Measurements from ENCODE around the gene COL4A2. TPM values are rescaled to one million over a fixed set of nuclear protein-coding genes. Genes with fewer than 3 reads are reported as not detected.
"Not testable (repeated sequence)": the region's sequence is repeated elsewhere in the genome, so short reads cannot be mapped to it uniquely, and the experiment has no call there.

Gene COL4A2
- polyA plus RNA-seq, 1 donor, result 406 TPM

DNA sequence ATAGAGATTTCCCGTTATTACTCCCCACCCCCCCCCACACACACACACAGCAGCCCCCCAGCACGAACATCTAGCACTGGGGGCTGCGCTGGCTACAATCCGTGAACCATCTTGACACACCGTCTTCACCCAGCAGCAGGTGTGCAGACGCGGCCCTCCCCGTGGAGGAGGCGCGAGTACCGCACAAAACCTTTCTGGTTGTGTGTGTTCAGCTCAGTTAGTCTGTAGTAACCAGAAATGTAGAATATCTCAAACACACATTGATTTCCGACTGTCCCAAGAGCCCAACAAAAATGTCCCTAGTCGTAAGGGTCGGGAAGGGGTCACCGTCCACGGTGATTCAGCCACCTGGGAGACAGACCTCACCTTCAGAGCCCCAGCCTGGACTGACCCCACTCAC, 131.7 kb downstream of the COL4A2 start:
- DNase-seq, result no peak

DNA sequence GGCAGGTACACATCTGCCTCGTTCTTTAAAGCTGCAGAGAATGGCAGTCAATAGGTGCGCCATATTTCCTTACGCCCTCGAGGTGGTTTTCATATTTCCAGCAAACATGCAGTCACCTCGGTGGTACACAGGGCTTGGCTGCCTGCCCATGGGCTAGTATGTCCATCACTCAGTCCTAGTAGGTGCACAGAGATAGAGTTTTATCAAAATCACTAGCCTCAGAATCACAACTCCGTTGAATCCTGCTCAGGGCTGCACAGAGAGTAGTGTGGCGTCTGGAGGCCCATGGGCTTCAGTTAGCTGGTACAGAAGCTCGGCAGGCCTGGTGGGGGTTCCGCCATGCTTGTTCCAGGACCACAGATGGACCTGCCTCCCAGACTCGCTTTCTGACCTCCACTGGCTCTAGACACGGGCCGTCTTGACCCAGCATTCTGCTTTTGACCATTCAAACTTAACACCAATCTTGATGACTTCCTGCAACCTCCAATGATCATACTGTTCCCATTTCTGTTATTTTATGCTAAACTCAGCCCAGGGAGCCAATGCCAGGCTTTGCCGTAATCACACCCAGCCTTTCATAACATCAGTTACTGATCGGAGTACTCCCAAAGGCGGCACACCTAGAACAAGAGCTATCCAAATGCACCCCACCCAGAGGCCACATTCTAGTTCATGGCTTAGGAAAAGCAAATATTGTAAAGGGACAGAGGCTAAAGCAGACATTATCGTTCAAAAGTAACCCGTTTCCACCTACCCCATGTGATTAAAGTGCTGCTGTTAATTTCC, 134.1 kb downstream of the COL4A2 start:
- no peak for DNase-seq

DNA sequence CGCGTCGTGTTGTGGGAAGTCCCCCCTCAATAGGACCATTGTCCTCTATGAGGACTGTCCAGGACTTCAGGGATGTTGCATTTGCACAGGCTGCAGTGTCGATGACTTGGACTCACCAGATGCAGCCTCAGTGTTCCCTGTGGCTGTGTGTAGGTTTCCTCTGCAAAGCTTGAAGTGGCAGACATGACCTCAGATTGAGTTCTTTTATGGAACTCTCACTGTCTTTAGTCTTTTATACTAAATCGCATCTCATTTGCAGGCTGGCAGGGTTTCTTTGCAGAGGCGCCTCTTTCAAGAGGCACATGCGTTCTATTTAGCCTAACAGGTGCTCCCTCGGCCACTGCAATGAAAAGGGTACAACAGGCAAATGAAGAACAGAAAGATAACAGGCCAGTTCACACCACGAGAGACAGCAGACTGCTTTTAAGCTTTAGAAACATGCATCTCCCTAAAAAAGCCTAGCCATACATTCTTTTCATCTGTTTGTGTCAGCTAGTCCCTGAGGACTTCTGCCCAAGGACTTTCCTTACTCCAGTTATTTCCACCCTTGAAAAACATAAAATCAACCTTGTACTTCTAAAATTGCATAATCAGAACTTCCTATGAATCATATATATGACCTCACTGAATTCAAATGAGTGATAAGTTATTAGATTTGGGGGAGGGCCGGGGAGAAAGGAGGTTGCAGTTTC, 136.0 kb downstream of the COL4A2 start:
- no peak for DNase-seq

DNA sequence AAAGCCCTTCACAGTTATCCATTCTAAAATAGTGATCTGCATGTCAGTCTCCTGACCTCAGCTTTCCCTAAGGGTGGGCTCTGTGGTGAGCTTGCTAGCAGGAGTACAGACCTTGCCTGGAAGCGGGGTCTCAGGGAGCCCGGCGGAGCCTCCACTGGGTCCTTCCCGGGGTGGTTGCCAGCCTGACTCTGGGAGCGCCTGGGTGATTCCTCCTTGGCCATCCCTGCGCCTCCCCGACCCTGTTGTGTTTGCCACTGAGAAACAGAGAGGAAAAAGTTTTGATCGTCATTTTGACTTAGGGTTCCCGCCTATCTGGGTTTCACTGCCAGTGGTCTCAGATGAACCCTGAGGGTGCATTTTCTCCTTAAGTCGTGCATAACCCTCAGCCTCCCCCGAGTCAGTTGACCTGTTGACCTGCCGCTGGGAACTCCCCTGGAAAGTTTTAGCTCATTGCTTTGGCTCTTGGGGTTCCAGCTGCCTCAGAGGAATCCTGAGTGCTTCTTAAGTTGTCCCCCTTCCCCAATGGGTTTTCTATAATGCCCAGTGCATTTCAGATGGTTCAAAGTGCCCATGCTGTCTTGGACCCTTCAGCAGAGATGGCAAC, 136.6 kb downstream of the COL4A2 start:
- DNase-seq, result no peak

DNA sequence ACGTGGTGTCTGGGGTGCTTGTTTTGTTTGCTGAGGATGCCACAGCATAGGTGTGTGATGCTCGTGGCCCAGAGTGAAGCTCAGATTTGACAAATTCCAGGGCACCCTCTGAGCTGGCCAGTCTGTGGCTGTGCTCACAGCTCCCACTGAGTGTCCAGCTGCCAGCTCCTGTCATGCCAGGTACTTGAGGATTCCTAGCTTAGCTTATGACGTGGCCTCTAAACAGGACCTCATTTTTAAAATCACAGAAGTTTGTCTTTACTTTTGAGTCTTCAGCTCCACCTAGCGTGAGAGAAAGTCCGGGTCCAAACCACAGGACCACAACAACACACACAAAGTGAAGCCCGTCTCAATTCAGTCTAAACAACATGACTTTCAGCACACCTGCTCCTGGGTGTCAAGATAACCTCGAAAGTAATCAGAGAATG, 137.2 kb downstream of the COL4A2 start:
- no peak for DNase-seq

DNA sequence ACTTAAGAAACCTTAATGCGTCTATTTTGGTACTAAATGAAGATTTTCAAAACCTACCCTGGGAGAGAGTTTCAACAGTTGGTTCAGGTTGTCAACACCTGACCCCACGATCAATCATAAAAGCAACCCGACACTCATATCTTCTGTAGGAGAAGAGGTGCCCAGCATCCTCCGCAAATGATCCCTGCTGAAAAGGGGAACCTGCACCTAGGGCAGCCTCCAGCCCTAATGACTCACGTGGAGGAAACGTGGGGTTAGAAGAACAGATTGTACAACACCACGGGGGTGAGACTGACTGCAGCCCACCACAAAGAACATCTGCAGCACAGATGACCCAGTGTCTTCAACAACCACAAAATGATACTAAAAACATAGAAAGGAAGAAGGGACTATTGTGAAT, 138.1 kb downstream of the COL4A2 start:
- no peak for DNase-seq

DNA sequence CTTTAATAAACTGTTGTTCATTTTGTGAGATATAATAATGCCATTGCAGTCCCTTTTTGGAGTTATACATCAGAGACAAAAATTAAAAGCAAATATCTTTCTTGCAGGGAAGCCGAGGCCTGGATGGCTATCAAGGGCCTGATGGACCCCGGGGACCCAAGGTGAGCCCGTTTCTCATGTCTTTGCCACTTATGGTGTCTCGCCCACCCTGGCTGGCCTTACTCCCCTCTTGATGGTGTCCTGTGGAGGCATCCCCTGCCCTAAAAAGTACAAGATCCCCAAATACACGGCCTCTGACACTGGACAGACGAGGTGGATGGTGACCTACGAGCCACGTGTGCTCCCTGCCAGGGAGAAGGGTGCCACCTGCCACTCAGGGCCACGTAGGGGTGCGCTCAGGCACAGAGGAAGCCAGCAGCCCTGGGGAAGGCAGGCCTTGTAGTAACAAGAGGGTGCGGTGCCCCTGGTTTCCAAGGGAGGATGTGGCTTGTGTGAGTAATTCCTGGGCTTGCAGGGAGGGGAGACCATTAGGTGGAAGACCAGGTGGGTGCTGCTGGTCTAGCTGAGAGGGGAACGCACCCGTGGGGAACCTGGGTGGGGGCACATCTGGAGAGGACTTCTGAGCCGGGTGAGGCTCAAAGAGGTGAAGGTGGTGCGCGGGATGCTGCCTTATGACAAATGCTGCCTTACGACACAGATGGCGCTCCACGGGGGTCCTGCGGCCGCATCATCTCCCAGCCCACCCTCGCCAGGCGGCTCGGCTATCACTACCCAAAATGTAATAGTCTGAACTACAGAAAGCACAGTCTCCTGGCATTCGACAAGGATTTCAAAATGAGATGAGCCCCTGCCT, 138.9 kb downstream of the COL4A2 start:
- no peak for DNase-seq

DNA sequence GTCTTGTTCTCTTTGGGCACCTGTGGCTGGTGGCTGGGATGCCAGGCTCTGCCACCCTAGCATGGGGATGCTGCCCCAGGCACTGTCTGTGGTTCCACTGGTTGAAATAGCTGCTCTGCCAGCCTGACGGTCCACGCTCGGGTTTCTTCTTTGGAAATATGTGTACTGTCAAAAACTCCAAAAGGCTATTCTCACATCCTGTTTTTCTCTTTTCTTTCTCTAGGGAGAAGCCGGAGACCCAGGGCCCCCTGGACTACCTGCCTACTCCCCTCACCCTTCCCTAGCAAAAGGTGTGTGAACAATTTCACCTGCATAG, 139.4 kb downstream of the COL4A2 start:
- no peak for DNase-seq

DNA sequence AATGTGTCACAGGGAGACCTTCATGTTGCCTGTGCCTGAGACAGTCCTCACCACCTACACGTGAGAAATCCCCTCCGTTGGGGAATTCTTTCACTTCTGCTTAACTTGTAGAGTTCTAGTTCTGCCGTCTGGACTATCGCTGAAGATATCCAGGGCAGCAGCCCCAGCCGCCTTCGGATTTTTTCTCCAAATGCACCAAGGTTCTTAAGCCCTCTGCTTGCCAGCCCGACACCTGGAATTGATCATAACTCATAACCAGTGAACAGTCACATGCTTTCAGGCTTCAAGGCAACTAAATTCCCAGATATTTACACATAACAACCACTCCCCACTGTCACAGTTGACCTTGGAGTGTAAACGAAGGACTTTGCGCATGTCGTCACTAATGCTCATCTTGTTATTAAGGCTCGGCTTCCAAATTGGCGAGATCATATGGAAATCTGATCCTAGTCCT, 140.0 kb downstream of the COL4A2 start:
- DNase-seq, result no peak

DNA sequence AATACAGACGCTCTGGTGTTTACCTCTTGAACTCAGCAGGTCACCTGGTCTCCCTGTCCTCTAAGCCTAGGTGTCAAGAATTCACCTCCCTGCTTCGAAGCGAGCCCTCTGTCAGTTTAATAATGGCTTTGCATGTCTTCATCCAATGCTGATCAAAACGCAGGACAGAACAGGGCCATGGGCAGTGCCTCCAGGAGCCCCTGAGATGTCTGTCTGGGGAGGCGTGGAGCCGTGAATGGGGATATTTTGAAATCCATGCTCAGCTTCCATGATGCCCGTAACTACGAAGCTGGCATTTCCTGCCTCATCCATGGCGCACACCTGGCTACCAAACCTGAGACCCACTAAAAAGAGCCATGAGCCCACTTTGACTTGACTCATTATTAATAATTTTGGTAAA, 140.7 kb downstream of the COL4A2 start:
- no peak for DNase-seq

DNA sequence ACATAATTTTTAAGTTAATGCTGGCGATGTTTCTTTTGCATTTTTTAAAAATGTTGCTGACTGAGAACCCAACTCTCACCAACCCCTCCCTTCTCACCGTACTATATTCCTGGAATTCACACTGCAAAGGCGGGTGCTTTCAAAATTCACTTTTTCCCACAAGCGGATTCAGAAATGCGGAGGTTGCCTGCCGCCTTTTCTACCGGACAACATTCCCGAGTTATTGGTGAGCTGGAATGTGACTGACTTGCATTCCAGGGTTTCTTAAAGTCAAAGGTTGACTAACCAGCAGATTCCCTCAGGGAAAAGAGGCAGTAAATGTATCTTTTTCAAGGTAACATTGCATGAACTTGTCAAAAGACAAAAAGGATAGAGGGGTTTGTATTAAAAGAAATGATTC, 141.1 kb downstream of the COL4A2 start:
- no peak for DNase-seq

DNA sequence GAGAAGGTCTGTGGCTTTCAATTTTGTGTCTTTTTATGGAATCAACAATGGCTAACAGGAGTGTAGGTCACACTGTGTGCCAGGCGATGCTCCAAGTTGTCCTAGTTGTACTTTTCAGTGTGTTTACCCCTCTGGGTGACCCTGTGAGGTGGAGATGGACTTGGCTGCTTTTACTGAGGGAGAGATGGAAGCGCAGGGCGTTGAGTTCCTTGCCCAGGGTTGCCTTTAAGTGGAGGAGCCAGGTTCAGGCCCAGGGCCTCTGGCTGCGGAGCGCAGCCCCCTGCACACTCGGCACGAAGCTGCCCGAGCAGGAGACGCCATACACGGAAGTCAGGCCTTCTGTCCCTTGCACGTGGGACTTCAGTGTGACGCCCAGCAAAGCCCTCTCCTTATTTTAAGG, 141.6 kb downstream of the COL4A2 start:
- DNase-seq, result no peak

DNA sequence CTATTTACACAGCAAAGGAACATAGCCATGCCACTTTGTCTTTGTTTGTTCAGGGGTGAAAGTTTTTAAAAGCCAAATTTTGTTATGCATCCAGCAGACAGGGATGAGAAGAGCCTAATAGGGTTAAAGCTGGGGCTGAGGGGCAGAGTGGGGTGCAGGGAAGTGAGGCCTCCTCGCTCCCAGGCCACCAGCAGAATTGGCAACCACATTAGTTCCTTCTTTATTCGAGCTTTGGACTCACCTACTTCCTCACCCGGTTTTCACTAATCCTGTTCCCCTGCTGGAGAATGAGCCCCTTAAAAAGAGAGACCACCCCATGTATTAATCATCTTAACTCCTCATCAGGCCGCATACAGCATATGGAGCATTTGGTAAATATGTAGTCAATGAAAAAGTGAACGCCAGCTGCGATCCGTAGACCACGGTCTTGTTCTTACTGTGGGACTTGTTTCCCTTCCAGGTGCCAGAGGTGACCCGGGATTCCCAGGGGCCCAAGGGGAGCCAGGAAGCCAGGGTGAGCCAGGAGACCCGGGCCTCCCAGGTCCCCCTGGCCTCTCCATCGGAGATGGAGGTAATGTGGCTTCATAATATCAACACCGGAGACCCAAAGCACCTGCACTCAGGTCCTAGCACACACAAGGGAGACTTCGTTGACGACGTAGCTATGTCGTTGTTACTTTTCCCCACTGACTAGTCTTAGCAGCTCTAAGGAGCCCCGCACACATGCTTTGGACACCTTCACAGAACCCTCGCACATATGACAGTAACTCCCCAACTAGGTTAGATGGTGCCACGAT, 142.3 kb downstream of the COL4A2 start:
- no peak for DNase-seq

DNA sequence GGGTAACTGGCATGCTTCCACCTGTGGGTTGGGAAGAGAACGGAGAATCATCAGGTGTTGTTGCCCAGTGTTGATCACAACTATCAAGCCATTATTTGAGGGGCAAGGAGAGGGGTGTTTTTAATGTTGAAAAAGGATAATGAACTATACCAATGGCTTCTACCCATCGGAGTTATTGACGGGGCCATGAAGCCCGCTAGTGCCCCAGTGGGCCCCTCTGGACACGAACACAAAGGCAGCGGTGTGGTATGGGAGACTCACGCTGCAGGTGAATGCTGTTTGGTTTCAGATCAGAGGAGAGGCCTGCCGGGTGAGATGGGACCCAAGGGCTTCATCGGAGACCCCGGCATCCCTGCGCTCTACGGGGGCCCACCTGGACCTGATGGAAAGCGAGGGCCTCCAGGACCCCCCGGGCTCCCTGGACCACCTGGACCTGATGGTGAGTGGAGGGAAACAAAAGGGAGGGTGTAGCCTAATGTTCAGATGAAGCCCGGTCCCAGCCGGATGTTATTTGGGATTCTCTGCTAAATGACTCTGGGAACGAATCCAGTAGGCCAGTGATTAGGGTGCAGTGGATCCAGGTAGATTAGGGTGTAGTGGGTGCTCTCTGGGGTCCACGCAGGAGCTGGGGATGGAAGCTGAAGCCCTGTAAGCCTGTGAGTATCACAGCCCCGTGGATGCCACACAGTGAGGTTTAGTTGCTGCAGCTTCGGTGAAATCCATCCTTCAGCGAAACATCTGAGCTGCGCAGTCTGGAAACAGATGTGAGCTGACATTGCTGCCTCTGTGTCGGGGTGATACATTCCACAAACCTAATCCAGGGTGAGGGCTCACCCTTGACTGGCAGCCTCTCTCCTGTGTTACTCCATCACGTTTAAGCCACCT, 143.2 kb downstream of the COL4A2 start:
- DNase-seq, result no peak

DNA sequence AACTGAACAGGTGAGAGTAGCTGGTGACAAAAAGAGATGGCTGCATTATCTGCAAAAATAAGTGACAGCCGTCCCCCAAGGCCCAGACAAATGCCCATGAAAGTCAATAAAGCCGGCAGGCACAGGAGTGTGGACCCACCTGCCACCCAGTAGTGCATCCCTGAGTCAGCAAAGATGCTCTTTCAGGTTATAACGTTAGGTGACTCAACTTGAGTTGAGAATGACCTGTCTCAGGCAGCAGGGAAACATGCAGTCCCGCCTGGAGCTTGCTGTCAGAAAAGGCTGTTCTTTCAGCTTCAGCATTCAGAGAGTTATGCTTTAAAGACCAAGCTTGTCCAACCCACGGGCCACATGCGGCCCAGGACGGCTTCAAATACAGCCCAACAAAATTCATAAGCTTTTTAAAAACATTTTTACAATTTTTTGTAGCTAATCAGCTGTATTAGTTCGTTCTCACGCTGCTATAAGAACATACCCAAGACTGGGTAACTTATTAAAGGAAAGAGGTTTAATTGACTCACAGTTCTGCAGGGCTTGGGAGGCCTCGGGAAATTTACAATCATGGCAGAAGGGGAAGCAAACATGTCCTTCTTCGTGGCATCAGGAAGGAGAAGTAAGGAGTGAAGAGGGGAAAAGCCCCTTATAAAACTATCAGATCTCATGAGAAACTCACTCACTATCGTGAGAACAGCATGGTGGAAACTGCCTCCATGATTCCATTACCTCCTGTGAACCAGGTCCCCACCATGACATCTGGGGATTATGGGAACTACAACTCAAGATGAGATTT, 144.1 kb downstream of the COL4A2 start:
- DNase-seq, result no peak

DNA sequence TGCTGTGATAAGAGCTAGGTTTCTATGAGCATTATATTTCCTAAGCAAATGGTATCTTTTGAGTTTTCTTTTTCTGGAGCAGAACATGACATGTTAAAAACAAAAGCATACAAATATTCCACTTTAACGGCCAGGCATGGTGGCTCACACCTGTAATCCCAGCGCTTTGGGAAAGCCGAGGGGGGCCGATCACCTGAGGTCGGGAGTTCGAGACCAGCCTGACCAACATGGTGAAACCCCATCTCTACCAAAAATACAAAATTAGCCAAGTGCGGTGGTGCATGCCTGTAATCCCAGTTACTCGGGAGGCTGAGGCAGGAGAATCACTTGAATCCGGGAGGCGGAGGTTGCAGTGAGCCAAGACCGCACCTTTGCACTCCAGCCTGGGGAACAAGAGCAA, 146.0 kb downstream of the COL4A2 start:
- not testable (repeated sequence) for DNase-seq

DNA sequence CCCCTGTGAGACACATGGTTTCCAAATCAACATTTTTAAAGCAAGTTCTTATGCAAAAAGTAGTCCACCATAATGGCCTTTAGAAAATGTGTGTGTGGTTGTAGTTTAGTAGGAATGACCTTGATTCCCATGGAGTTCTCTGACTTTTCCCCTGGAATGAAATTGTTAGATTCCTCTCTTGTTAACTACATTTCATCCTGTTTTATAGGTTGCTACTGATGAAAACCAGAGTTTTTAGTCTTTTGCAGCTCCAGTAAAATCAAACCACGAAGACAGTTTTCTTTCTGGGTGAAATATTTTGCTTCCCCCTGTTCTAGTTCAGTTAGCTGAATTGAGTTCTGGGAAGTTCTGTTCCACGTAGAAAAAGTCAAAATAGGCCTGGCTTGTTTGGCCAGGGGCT, 146.7 kb downstream of the COL4A2 start:
- no peak for DNase-seq

DNA sequence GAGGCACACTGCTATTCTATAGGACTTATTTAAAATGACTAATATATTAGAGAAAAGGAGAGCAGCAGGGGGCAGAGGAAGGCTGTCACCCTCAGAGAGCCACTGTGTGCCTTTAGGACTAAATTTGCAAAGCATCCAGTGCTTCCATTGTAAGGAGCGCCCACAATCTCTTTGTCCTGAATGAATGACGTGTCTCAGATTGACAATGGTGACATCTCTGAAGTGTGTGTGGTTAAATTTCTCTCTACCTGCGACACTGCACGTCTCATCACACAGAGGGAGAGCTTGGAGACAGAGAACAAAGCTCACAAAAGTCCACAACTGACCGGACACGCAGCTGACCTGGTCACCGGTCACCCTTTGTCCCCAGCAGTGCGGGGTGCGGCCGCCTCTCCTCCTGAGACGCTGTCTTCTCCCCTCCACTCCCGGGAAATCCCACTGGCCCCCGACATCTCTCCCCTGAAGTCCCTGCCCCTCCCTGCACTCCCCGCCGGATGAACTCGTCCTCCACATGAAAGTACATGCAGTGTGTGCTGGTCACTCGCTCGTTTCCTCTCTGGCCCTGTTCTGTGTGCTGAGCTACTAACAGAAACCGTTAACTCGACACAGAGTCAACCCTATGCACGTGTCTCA, 147.3 kb downstream of the COL4A2 start:
- DNase-seq, result no peak

DNA sequence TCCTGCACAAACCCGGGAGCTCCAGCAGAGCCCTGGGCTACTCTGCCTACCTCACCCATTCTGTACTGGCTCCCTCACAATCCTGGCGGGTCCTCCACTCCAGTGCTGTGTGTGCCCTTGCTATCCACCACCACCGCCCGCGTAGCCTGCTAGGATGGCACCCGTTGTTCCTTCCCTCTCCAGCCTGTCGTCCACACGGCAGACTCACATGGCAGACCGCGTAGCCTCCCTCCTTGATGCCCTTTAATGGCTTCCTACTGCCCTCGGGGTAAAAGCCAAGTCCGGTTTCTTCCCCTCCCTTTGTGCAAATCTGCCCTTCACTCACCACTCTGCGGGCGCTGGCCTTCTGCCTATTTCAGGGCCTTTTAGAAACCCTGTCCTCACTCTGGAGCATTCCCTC, 147.9 kb downstream of the COL4A2 start:
- DNase-seq, result no peak
